ENCODE data around the gene GLCCI1.

DNA sequence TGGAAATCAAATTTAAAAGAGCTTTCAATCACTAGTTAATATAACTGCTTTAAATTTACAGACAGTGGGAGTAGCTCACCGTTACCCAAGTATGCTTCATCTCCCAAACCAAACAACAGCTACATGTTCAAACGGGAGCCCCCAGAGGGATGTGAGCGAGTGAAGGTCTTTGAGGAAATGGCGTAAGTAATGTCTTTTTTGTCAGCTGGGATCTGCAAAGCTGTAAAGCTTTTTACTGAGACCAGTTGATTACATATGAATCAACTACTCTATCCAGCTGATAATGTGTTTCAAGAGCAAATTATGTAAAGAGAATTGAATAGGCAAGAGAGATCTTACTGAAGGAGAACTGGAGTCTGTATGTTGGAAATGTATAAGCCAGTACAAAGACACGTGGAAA is 116.2 kb downstream of the GLCCI1 start:
- TF ChIP-seq CTCF (conservative IDR thresholded peaks at IDR 0.05; ENCODE audit: low read length) = no peak
- no peak for TF ChIP-seq EZH2phosphoT487 (IDR thresholded peaks at IDR 0.05; ENCODE audit: borderline replicate concordance)
